ENCODE measurements around the gene PCK2. TPM values are rescaled to one million over a fixed set of nuclear protein-coding genes. Genes with fewer than 3 reads are reported as not detected.
"Not testable (repeated sequence)": the region's sequence is repeated elsewhere in the genome, so short reads cannot be mapped to it uniquely, and the experiment has no call there.

PCK2 gene
- polyA plus RNA-seq, 1 donor = 177 TPM

- Histone ChIP-seq H3K36me3 (ENCODE audit: control insufficient read depth, insufficient read depth, low read length) (peaks cover 35% of the 10 kb centered on the region), H3K9me3 (ENCODE audit: control insufficient read depth, low read depth, low read length) (no peaks in the 10 kb centered on the region), H3K27me3 (ENCODE audit: control insufficient read depth, insufficient read depth, low read length) (no peaks in the 10 kb centered on the region), H3K4me3 (ENCODE audit: low read length) (peak overlapping the region; percentile 81), H3K4me1 (ENCODE audit: control insufficient read depth, insufficient read depth, low read length) (peaks cover 47% of the 10 kb centered on the region), H3K27ac (ENCODE audit: low read length) (peak overlapping the region; percentile 96)
- WGBS (ENCODE audit: insufficient coverage, low lambda C conversion rate) = no CpG with 5 or more reads among the region's 12 CpGs
- peak; percentile 95 to 96 for DNase-seq
Measured at GRCh38 chr14:24095271-24096068, 1.4 kb downstream of the PCK2 start.

DNA sequence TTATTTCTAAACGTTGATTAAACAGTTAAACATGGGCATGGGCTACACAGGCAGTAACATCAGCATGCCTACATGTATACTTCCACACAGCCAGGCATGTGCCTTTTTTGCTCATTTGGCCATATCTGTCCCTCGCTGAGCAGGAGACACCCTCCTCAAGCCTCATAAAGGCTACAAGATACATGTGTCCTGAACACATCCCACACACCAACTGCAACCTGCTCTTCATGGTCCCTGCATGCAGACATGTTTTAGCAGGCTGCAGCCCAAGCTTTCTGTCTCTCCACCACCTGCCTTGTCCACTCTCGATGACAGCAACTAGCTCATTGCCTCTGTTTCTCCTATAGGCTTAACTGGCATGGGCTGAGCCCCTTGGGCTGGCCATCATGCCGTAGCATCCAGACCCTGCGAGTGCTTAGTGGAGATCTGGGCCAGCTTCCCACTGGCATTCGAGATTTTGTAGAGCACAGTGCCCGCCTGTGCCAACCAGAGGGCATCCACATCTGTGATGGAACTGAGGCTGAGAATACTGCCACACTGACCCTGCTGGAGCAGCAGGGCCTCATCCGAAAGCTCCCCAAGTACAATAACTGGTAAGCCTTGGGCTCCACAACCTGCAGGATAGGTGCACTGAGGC, 2.6 kb downstream of the PCK2 start:
- Histone ChIP-seq H3K36me3 (ENCODE audit: control insufficient read depth, insufficient read depth, low read length) (peaks cover 45% of the 10 kb centered on the region), H3K4me1 (ENCODE audit: control insufficient read depth, insufficient read depth, low read length) (peaks cover 38% of the 10 kb centered on the region), H3K4me3 (ENCODE audit: low read length) (no peak overlapping the region), H3K27ac (ENCODE audit: low read length) (peak overlapping the region; percentile 96), H3K9me3 (ENCODE audit: control insufficient read depth, low read depth, low read length) (no peaks in the 10 kb centered on the region), H3K27me3 (ENCODE audit: control insufficient read depth, insufficient read depth, low read length) (no peaks in the 10 kb centered on the region)
- no CpG with 5 or more reads among the region's 8 CpGs for WGBS (ENCODE audit: insufficient coverage, low lambda C conversion rate)
- no peak for DNase-seq

GRCh38 chr14:24098229-24098926, 4.3 kb downstream of the PCK2 start:
- H3K4me3 ChIP-seq (ENCODE audit: low read length) = no peak overlapping the region
- WGBS (ENCODE audit: insufficient coverage, low lambda C conversion rate) = no CpG with 5 or more reads among the region's 16 CpGs
- no peaks in the 10 kb centered on the region for H3K9me3 ChIP-seq (ENCODE audit: control insufficient read depth, low read depth, low read length)
- DNase-seq = no peak
- no peaks in the 10 kb centered on the region for H3K27me3 ChIP-seq (ENCODE audit: control insufficient read depth, insufficient read depth, low read length)
- H3K4me1 ChIP-seq (ENCODE audit: control insufficient read depth, insufficient read depth, low read length) = peaks cover 20% of the 10 kb centered on the region
- no peak overlapping the region for H3K27ac ChIP-seq (ENCODE audit: low read length)
- peaks cover 56% of the 10 kb centered on the region for H3K36me3 ChIP-seq (ENCODE audit: control insufficient read depth, insufficient read depth, low read length)

DNA sequence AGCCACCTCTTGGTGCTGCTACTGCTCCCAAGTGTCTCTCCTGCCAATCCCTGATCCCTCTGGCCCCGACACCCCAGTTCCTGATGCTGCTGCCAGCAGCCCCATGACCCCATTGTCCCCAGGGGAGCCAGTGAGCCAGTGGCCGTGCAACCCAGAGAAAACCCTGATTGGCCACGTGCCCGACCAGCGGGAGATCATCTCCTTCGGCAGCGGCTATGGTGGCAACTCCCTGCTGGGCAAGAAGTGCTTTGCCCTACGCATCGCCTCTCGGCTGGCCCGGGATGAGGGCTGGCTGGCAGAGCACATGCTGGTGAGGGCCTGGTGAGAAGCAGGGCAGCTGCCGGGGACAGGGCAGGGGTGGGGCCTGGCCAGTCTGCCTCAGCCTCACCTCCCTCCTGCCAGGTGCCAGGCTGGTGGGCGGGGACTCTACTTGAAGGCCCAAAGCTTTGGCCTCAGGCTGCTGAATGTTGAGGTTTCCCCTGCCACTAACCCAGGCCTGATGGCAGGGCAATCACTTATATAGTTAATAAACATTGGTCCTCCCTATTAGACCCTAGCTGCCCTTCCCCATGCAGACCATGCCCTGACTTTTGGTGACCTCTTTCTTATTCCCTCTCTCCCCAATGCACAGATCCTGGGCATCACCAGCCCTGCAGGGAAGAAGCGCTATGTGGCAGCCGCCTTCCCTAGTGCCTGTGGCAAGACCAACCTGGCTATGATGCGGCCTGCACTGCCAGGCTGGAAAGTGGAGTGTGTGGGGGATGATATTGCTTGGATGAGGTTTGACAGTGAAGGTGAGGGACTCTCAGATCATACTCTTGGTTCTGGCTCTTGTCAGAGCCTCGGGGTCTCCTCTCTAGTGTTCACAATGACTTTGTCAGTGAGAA, 5.1 kb downstream of the PCK2 start:
- Histone ChIP-seq H3K4me1 (ENCODE audit: control insufficient read depth, insufficient read depth, low read length) (peaks cover 16% of the 10 kb centered on the region), H3K9me3 (ENCODE audit: control insufficient read depth, low read depth, low read length) (no peaks in the 10 kb centered on the region), H3K36me3 (ENCODE audit: control insufficient read depth, insufficient read depth, low read length) (peaks cover 64% of the 10 kb centered on the region), H3K27ac (ENCODE audit: low read length) (no peak overlapping the region), H3K4me3 (ENCODE audit: low read length) (no peak overlapping the region), H3K27me3 (ENCODE audit: control insufficient read depth, insufficient read depth, low read length) (no peaks in the 10 kb centered on the region)
- no CpG with 5 or more reads among the region's 17 CpGs for WGBS (ENCODE audit: insufficient coverage, low lambda C conversion rate)
- no peak for DNase-seq

DNA sequence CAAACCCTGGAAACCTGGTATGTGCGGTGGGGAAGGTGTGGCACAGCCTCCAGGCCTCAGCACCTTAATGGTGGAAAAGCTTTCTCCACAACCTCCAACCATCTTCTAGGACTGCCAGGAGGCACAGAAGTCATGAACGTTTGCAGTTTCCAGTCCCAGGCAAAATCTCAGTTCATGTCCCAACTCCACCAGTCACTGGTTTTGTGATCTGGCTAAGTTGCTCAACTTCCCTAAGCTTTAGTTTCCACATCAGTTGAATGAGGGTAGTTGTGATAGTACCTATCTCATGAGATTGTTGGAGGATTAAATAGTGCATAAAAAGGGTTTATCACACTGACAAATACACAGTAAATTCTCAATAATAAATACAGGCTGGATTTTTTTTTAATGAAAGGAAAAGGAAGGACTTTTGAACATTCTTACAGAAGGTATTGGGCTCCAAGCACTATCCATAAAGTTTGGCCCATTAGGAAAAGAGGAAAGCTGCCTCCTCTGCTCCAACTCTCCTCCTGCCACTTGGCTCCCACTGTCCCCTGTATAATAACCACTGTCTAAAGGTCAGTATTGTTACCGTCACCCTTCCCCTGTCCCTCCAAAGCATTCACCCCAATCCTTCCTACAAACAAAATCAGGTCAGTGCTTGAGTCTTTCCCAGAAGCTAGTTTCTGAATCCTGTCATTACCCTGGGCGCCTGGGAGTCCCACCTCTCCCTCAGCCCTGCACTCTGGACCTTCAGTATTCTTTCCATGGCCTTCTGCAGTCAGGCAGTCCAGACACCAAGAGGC, 6.3 kb downstream of the PCK2 start:
- DNase-seq = no peak
- Histone ChIP-seq H3K27ac (ENCODE audit: low read length) (no peak overlapping the region), H3K9me3 (ENCODE audit: control insufficient read depth, low read depth, low read length) (no peaks in the 10 kb centered on the region), H3K4me1 (ENCODE audit: control insufficient read depth, insufficient read depth, low read length) (peaks cover 16% of the 10 kb centered on the region), H3K4me3 (ENCODE audit: low read length) (no peak overlapping the region), H3K36me3 (ENCODE audit: control insufficient read depth, insufficient read depth, low read length) (peaks cover 67% of the 10 kb centered on the region), H3K27me3 (ENCODE audit: control insufficient read depth, insufficient read depth, low read length) (no peaks in the 10 kb centered on the region)
- 29% methylated on average over 1 of the region's 4 CpGs for WGBS (ENCODE audit: insufficient coverage, low lambda C conversion rate)

- WGBS (ENCODE audit: insufficient coverage, low lambda C conversion rate) = no CpG with 5 or more reads among the region's 3 CpGs
- peaks cover 67% of the 10 kb centered on the region for H3K36me3 ChIP-seq (ENCODE audit: control insufficient read depth, insufficient read depth, low read length)
- peaks cover 11% of the 10 kb centered on the region for H3K4me1 ChIP-seq (ENCODE audit: control insufficient read depth, insufficient read depth, low read length)
- no peak for DNase-seq
- no peak overlapping the region for H3K27ac ChIP-seq (ENCODE audit: low read length)
- no peaks in the 10 kb centered on the region for H3K27me3 ChIP-seq (ENCODE audit: control insufficient read depth, insufficient read depth, low read length)
- no peaks in the 10 kb centered on the region for H3K9me3 ChIP-seq (ENCODE audit: control insufficient read depth, low read depth, low read length)
- H3K4me3 ChIP-seq (ENCODE audit: low read length) = no peak overlapping the region
Measured at GRCh38 chr14:24100982-24101494, 6.9 kb downstream of the PCK2 start.

- WGBS (ENCODE audit: insufficient coverage, low lambda C conversion rate) = no CpG with 5 or more reads among the region's 7 CpGs
- peaks cover 60% of the 10 kb centered on the region for H3K36me3 ChIP-seq (ENCODE audit: control insufficient read depth, insufficient read depth, low read length)
- no peak for DNase-seq
- H3K27ac ChIP-seq (ENCODE audit: low read length) = no peak overlapping the region
- H3K4me3 ChIP-seq (ENCODE audit: low read length) = no peak overlapping the region
- no peaks in the 10 kb centered on the region for H3K27me3 ChIP-seq (ENCODE audit: control insufficient read depth, insufficient read depth, low read length)
- no peaks in the 10 kb centered on the region for H3K4me1 ChIP-seq (ENCODE audit: control insufficient read depth, insufficient read depth, low read length)
- no peaks in the 10 kb centered on the region for H3K9me3 ChIP-seq (ENCODE audit: control insufficient read depth, low read depth, low read length)
Measured at GRCh38 chr14:24102357-24103048, 8.4 kb downstream of the PCK2 start.

GRCh38 chr14:24103451-24103850, 9.3 kb downstream of the PCK2 start:
- Histone ChIP-seq H3K27me3 (ENCODE audit: control insufficient read depth, insufficient read depth, low read length) (no peaks in the 10 kb centered on the region), H3K36me3 (ENCODE audit: control insufficient read depth, insufficient read depth, low read length) (peaks cover 53% of the 10 kb centered on the region), H3K27ac (ENCODE audit: low read length) (no peak overlapping the region), H3K4me3 (ENCODE audit: low read length) (no peak overlapping the region), H3K9me3 (ENCODE audit: control insufficient read depth, low read depth, low read length) (no peaks in the 10 kb centered on the region), H3K4me1 (ENCODE audit: control insufficient read depth, insufficient read depth, low read length) (no peaks in the 10 kb centered on the region)
- no peak for DNase-seq
- no CpG with 5 or more reads among the region's 13 CpGs for WGBS (ENCODE audit: insufficient coverage, low lambda C conversion rate)

DNA sequence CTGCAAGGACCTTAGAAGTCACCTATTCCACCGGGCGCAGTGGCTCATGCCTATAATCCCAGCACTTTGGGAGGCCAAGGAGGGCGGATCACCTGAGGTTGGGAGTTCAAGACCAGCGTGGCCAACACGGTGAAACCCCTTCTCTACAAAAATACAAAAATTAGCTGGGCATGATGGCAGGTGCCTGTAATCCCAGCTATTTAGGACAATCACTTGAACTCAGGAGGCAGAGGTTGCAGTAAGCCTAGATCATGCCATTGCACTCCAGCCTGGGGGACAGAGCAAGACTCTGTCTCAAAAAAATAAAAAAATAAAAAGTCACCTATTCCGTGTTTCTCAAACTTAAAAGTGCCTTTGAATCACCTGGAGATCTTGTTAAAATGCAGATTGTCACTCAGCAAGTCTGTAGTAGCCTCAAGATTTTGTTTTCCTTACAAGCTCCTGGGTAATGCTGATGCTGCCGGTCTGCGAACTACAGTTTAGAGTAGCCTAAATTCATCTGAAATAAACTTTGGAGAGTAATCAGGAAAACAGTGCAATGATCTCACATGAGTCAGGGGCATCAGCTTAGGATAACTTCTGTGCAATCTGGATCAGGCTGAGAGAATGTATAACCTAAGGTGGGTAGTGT, 11.6 kb downstream of the PCK2 start:
- WGBS (ENCODE audit: insufficient coverage, low lambda C conversion rate) = 67% methylated on average over 1 of the region's 8 CpGs
- not testable (repeated sequence) for H3K4me1 ChIP-seq (ENCODE audit: control insufficient read depth, insufficient read depth, low read length); H3K9me3 ChIP-seq (ENCODE audit: control insufficient read depth, low read depth, low read length)

More for the DNA sequence above, 11.6 kb downstream of the PCK2 start:
- Histone ChIP-seq H3K36me3 (ENCODE audit: control insufficient read depth, insufficient read depth, low read length) (peaks cover 30% of the 10 kb centered on the region), H3K27ac (ENCODE audit: low read length) (peak overlapping the region; percentile 14)
- not testable (repeated sequence) for H3K4me3 ChIP-seq (ENCODE audit: low read length); H3K27me3 ChIP-seq (ENCODE audit: control insufficient read depth, insufficient read depth, low read length); DNase-seq
